ENCODE measurements around the gene CKAP2. TPM values are rescaled to one million over a fixed set of nuclear protein-coding genes. Genes with fewer than 3 reads are reported as not detected.

Gene CKAP2
- total and polyA plus RNA-seq, 9 donors, result 3.0 to 12.6 (median 6.1) TPM

DNA sequence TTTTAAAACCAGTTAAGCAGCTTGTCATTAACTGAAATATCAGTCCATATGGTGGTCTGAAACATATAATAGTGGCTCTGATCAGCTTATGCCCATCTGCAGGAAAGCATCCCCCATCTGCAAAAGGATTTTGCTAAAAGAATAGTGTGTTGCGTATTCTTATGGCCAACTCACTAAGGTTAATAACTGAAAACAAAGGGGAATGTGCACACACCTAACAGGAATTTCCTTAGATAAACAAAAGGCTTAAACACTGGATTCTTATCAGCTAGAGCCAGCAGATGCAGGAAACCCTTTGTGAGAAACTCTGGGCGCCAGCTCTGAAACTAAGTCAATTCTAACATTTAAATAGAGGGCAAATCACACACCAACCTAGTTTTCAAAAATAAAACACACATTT is 27.0 kb upstream of the CKAP2 start:
- intact Hi-C loops (cut with DNase I), result no loop called here
- TF ChIP-seq POLR2A (IDR thresholded peaks at IDR 0.05) (no peak), EP300 (IDR thresholded peaks at IDR 0.05) (no peak)
- TF ChIP-seq, protein P1, sequence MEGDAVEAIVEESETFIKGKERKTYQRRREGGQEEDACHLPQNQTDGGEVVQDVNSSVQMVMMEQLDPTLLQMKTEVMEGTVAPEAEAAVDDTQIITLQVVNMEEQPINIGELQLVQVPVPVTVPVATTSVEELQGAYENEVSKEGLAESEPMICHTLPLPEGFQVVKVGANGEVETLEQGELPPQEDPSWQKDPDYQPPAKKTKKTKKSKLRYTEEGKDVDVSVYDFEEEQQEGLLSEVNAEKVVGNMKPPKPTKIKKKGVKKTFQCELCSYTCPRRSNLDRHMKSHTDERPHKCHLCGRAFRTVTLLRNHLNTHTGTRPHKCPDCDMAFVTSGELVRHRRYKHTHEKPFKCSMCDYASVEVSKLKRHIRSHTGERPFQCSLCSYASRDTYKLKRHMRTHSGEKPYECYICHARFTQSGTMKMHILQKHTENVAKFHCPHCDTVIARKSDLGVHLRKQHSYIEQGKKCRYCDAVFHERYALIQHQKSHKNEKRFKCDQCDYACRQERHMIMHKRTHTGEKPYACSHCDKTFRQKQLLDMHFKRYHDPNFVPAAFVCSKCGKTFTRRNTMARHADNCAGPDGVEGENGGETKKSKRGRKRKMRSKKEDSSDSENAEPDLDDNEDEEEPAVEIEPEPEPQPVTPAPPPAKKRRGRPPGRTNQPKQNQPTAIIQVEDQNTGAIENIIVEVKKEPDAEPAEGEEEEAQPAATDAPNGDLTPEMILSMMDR (IDR thresholded peaks at IDR 0.05), result no peak

DNA sequence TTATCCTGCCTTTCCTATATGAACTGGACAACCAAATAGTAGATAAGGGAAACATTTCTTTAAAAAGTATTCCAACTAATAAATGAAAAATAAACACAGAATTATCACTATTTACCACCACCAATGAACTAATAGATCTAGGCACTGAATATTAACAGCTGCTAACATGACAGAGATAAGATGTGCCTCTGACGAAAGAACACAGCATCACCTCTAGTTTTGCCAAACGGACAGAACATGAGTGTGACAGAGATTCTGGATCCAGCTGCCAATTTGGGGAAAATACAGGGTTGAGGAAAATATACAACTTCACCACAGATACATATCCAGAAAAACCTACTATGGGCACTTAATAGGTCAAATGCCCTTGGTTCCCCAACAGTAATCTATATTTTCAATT is 22.8 kb upstream of the CKAP2 start:
- H3K4me3 ChIP-seq, result no peak overlapping the region
- DNase-seq, result no peak
- no peak overlapping the region for H3K27ac ChIP-seq
- H3K36me3 ChIP-seq, result no peaks in the 10 kb centered on the region
- no peaks in the 10 kb centered on the region for H3K4me1 ChIP-seq (ENCODE audit: insufficient read depth)
- H3K9me3 ChIP-seq, result no peaks in the 10 kb centered on the region
- intact Hi-C loops (cut with DNase I), result no loop called here
- 64 to 80% (median 69%) methylated on average over 2 of the region's 2 CpGs for WGBS, 3 donors
- TF ChIP-seq, protein P1 (IDR thresholded peaks at IDR 0.05), result no peak
- TF ChIP-seq EP300 (IDR thresholded peaks at IDR 0.05), result no peak
- H3K27me3 ChIP-seq, result no peaks in the 10 kb centered on the region

More for the DNA sequence above, 27.0 kb upstream of the CKAP2 start:
- Histone ChIP-seq H3K4me1 (ENCODE audit: insufficient read depth) (no peaks in the 10 kb centered on the region), H3K9me3 (no peaks in the 10 kb centered on the region), H3K4me3 (no peak overlapping the region), H3K27me3 (no peaks in the 10 kb centered on the region), H3K27ac (no peak overlapping the region), H3K36me3 (no peaks in the 10 kb centered on the region)
- no peak for DNase-seq
- 87 to 90% (median 89%) methylated on average over 2 of the region's 2 CpGs for WGBS, 3 donors

DNA sequence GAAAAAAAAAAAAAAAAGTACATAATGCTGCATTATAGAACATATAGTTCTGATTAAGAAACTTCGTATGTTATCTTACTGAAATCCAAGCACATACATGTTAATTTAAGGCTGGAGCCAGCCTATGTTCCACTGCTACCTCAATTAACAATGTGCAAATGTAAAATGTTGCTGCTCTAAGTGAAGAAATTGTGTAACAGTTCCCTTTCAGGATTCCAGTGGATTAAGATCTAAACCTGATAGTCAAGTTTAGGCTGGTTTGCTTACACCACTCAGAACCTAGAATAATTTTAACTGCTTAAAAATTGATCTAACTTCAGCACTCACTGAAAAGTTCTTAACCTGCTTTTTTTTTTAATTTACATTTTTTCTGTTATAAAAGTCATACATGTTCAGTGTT is 9.0 kb upstream of the CKAP2 start:
- Histone ChIP-seq H3K27me3 (no peaks in the 10 kb centered on the region), H3K36me3 (no peaks in the 10 kb centered on the region), H3K4me3 (no peak overlapping the region), H3K9me3 (no peaks in the 10 kb centered on the region), H3K27ac (no peak overlapping the region), H3K4me1 (ENCODE audit: insufficient read depth) (peaks cover 9% of the 10 kb centered on the region)
- DNase-seq, result no peak
- intact Hi-C loops (cut with DNase I), result no loop called here
- TF ChIP-seq EP300 (IDR thresholded peaks at IDR 0.05), result no peak
- TF ChIP-seq, protein P1 (IDR thresholded peaks at IDR 0.05), result no peak
- no peak for TF ChIP-seq POLR2A (IDR thresholded peaks at IDR 0.05)
- 87 to 98% (median 92%) methylated on average over 1 of the region's 1 CpG for WGBS, 3 donors

DNA sequence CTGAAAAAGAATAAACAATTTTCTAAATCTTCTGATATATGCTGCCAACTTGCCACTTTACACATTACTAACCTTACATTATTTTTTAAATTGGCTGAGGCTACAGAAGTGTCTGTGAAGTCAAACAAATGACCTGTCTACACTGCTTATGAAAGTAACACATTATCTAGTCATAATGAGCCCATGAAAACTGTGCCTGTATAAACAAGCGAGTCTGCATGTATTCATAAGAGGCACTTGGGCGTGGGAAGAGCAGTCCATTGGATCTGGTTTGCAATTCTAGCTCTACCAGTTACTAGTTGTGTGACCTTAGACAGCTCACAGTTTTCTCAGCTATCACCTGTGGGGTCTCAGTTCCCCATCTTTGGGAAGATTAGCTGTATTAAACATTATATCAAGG is 7.9 kb upstream of the CKAP2 start:
- Histone ChIP-seq H3K27me3 (no peaks in the 10 kb centered on the region), H3K4me3 (no peak overlapping the region), H3K4me1 (ENCODE audit: insufficient read depth) (peaks cover 9% of the 10 kb centered on the region), H3K27ac (no peak overlapping the region), H3K36me3 (no peaks in the 10 kb centered on the region), H3K9me3 (no peaks in the 10 kb centered on the region)
- intact Hi-C loops (cut with DNase I), result no loop called here
- DNase-seq, result no peak
- WGBS, 3 donors, result 94 to 97% (median 97%) methylated on average over 2 of the region's 2 CpGs
- TF ChIP-seq POLR2A (IDR thresholded peaks at IDR 0.05) (no peak), EP300 (IDR thresholded peaks at IDR 0.05) (no peak)
- TF ChIP-seq, protein P1 (IDR thresholded peaks at IDR 0.05), result no peak

Data from ovary (tissue), 9 donors.